ENCODE results near the gene NR4A1.
"Not testable (repeated sequence)": the region's sequence is repeated elsewhere in the genome, so short reads cannot be mapped to it uniquely, and the experiment has no call there.

NR4A1 gene

GRCh38 chr12:52080403-52081251 lies 29.4 kb downstream of the NR4A1 start:
- no peak for DNase-seq

GRCh38 chr12:52081263-52081733 lies 30.1 kb downstream of the NR4A1 start:
- no peak for DNase-seq

GRCh38 chr12:52082026-52082668 lies 30.9 kb downstream of the NR4A1 start:
- no peak for DNase-seq

- no peak for DNase-seq
These were observed 31.4 kb downstream of the NR4A1 start for GRCh38 chr12:52082669-52082987.

- DNase-seq, result peak; percentile 76
These were observed 31.9 kb downstream of the NR4A1 start for GRCh38 chr12:52082988-52083637.

- no peak for DNase-seq
These were observed 32.4 kb downstream of the NR4A1 start for GRCh38 chr12:52083638-52083996.

- DNase-seq, result no peak
These were observed 33.4 kb downstream of the NR4A1 start for GRCh38 chr12:52084491-52085231.

- DNase-seq, result no peak
These were observed 34.5 kb downstream of the NR4A1 start for GRCh38 chr12:52085682-52086180.

- DNase-seq, result no peak
These were observed 35.1 kb downstream of the NR4A1 start for GRCh38 chr12:52086366-52086765.

GRCh38 chr12:52086944-52087835 lies 35.9 kb downstream of the NR4A1 start:
- DNase-seq, result no peak

- no peak for DNase-seq
These were observed 36.9 kb downstream of the NR4A1 start for GRCh38 chr12:52087961-52088820.

- DNase-seq, result no peak
These were observed 38.2 kb downstream of the NR4A1 start for GRCh38 chr12:52089491-52089890.

- no peak for DNase-seq
These were observed 39.0 kb downstream of the NR4A1 start for GRCh38 chr12:52090291-52090690.

GRCh38 chr12:52091061-52091460 lies 39.8 kb downstream of the NR4A1 start:
- DNase-seq, result no peak

GRCh38 chr12:52091869-52092268 lies 40.6 kb downstream of the NR4A1 start:
- no peak for DNase-seq

GRCh38 chr12:52093346-52093745 lies 42.1 kb downstream of the NR4A1 start:
- no peak for DNase-seq

GRCh38 chr12:52096332-52097044 lies 45.2 kb downstream of the NR4A1 start:
- DNase-seq, result no peak

- no peak for DNase-seq
These were observed 45.9 kb downstream of the NR4A1 start for GRCh38 chr12:52097045-52097666.

- not testable (repeated sequence) for DNase-seq
These were observed 53.3 kb downstream of the NR4A1 start for GRCh38 chr12:52104431-52105089.
